Type B pancreatic cell (in vitro differentiated cells): ENCODE data around the gene SNAPC3. TPM values are rescaled to one million over a fixed set of nuclear protein-coding genes. Genes with fewer than 3 reads are reported as not detected.
"Not testable (repeated sequence)": the region's sequence is repeated elsewhere in the genome, so short reads cannot be mapped to it uniquely, and the experiment has no call there.

Experiments
- DNase-seq: peaks from one replicate; pipeline ENCODE4 v3.0.0; 2021; ENCODE audit warnings: mixed read lengths; ENCODE audit not compliant: unreplicated experiment; ENCODE audit errors: extremely low spot score
- H3K27ac Mint-ChIP-seq: 2 replicates; pipeline ENCODE4 v1.8.0; 2021; ENCODE audit warnings: mild to moderate bottlenecking, mixed read lengths
- H3K27me3 Mint-ChIP-seq: 2 replicates; pipeline ENCODE4 v1.8.0; 2021; ENCODE audit warnings: mixed read lengths
- H3K36me3 Mint-ChIP-seq: 2 replicates; pipeline ENCODE4 v1.8.0; 2021; ENCODE audit warnings: mixed read lengths
- H3K4me1 Mint-ChIP-seq: one replicate; pipeline ENCODE4 v1.8.0; 2021; ENCODE audit warnings: mixed read lengths; ENCODE audit not compliant: unreplicated experiment
- H3K4me3 Mint-ChIP-seq: 2 replicates; pipeline ENCODE4 v1.8.0; 2021; ENCODE audit warnings: mild to moderate bottlenecking, mixed read lengths
- H3K9me3 Mint-ChIP-seq: 2 replicates; pipeline ENCODE4 v1.8.0; 2021; ENCODE audit warnings: mixed read lengths
- CTCF ChIP-seq: fragments of 200-600 bp; sonication (generic); conservative IDR thresholded peaks from 2 replicates; pipeline ENCODE4 v1.5.0; 2021; ENCODE audit warnings: antibody characterized with exemption, mild to moderate bottlenecking
- total RNA-seq: library from RNA; stranded (reverse); gene quantifications from 2 replicates; pipeline ENCODE4 v1.2.1, GENCODE V29; 2021; ENCODE audit warnings: low replicate concordance

SNAPC3 gene
- total RNA-seq, 1 donor from 2014 or later = 42.6 TPM

- no peak overlapping the region for H3K27ac Mint-ChIP-seq
These were observed 3.3 kb downstream of the SNAPC3 start for GRCh38 chr9:15426019-15426418.

GRCh38 chr9:15427702-15428101 lies 5.0 kb downstream of the SNAPC3 start:
- not testable (repeated sequence) for H3K4me3 Mint-ChIP-seq, DNase-seq, H3K9me3 Mint-ChIP-seq, H3K27ac Mint-ChIP-seq, H3K27me3 Mint-ChIP-seq
- peaks cover 31% of the 10 kb centered on the region for H3K4me1 Mint-ChIP-seq
- peaks cover 40% of the 10 kb centered on the region for H3K36me3 Mint-ChIP-seq

More at GRCh38 chr9:15426019-15426418, 3.3 kb downstream of the SNAPC3 start:
- no peaks in the 10 kb centered on the region for H3K9me3 Mint-ChIP-seq
- H3K4me1 Mint-ChIP-seq = peaks cover 32% of the 10 kb centered on the region
- H3K27me3 Mint-ChIP-seq = no peaks in the 10 kb centered on the region
- H3K36me3 Mint-ChIP-seq = peaks cover 32% of the 10 kb centered on the region
- H3K4me3 Mint-ChIP-seq = peak overlapping the region; percentile 56
- DNase-seq = no peak
- TF ChIP-seq CTCF = no peak

GRCh38 chr9:15430920-15431844 lies 8.5 kb downstream of the SNAPC3 start:
- DNase-seq = no peak
- H3K36me3 Mint-ChIP-seq = peaks cover 47% of the 10 kb centered on the region
- peaks cover 1% of the 10 kb centered on the region for H3K9me3 Mint-ChIP-seq
- H3K4me3 Mint-ChIP-seq = peak overlapping the region; percentile 9
- TF ChIP-seq CTCF = no peak
- peak overlapping the region; percentile 60 for H3K27ac Mint-ChIP-seq
- H3K4me1 Mint-ChIP-seq = peaks cover 16% of the 10 kb centered on the region
- H3K27me3 Mint-ChIP-seq = no peaks in the 10 kb centered on the region

GRCh38 chr9:15433191-15433590 lies 10.5 kb downstream of the SNAPC3 start:
- Mint-ChIP-seq H3K27me3 (no peaks in the 10 kb centered on the region), H3K9me3 (peaks cover 5% of the 10 kb centered on the region), H3K4me3 (no peak overlapping the region), H3K4me1 (peaks cover 14% of the 10 kb centered on the region), H3K36me3 (peaks cover 58% of the 10 kb centered on the region), H3K27ac (no peak overlapping the region)
- no peak for DNase-seq
- no peak for TF ChIP-seq CTCF

- Mint-ChIP-seq H3K27me3 (no peaks in the 10 kb centered on the region), H3K9me3 (peaks cover 5% of the 10 kb centered on the region), H3K4me1 (peaks cover 14% of the 10 kb centered on the region), H3K36me3 (peaks cover 60% of the 10 kb centered on the region), H3K27ac (no peak overlapping the region), H3K4me3 (no peak overlapping the region)
- TF ChIP-seq CTCF = no peak
- no peak for DNase-seq
These were observed 11.0 kb downstream of the SNAPC3 start for GRCh38 chr9:15433661-15434060.

- DNase-seq = no peak
- Mint-ChIP-seq H3K36me3 (peaks cover 65% of the 10 kb centered on the region), H3K4me3 (no peak overlapping the region), H3K27me3 (no peaks in the 10 kb centered on the region), H3K4me1 (no peaks in the 10 kb centered on the region), H3K27ac (no peak overlapping the region), H3K9me3 (peaks cover 9% of the 10 kb centered on the region)
- no peak for TF ChIP-seq CTCF
These were observed 16.2 kb downstream of the SNAPC3 start for GRCh38 chr9:15438891-15439290.

- H3K27ac Mint-ChIP-seq, H3K27me3 Mint-ChIP-seq, DNase-seq, H3K9me3 Mint-ChIP-seq, H3K4me3 Mint-ChIP-seq, H3K4me1 Mint-ChIP-seq: not testable (repeated sequence)
- H3K36me3 Mint-ChIP-seq = peaks cover 69% of the 10 kb centered on the region
These were observed 19.2 kb downstream of the SNAPC3 start for GRCh38 chr9:15441841-15442240.

GRCh38 chr9:15442264-15442663 lies 19.6 kb downstream of the SNAPC3 start:
- not testable (repeated sequence) for H3K4me1 Mint-ChIP-seq

More at GRCh38 chr9:15442264-15442663, 19.6 kb downstream of the SNAPC3 start:
- H3K9me3 Mint-ChIP-seq, DNase-seq, H3K27ac Mint-ChIP-seq, H3K4me3 Mint-ChIP-seq, H3K27me3 Mint-ChIP-seq: not testable (repeated sequence)
- H3K36me3 Mint-ChIP-seq = peaks cover 72% of the 10 kb centered on the region
